H9 (cell line): ENCODE results near the gene YAP1. TPM values are rescaled to one million over a fixed set of nuclear protein-coding genes. Genes with fewer than 3 reads are reported as not detected.

Experiments used
- DNase-seq: peaks from one replicate; pipeline ENCODE4 v3.0.0-alpha.2; 2017
- H2AFZ ChIP-seq: one replicate; pipeline ENCODE4 v1.6.1; 2013; ENCODE audit warnings: mild to moderate bottlenecking, low read length, control low read depth, moderate library complexity
- H2AK5ac ChIP-seq: 2 replicates; pipeline ENCODE4 v1.6.1; 2013; ENCODE audit warnings: low read length, control low read depth, mixed read lengths; ENCODE audit not compliant: insufficient read length
- H2BK120ac ChIP-seq: one replicate; pipeline ENCODE4 v1.6.1; 2013; ENCODE audit warnings: low read depth, mild to moderate bottlenecking, low read length, control low read depth, inconsistent platforms; ENCODE audit not compliant: poor library complexity, severe bottlenecking
- H2BK12ac ChIP-seq: 2 replicates; pipeline ENCODE4 v1.6.1; 2013; ENCODE audit warnings: low read length, control low read depth, mixed read lengths, low read depth; ENCODE audit not compliant: insufficient read length
- H2BK15ac ChIP-seq: 2 replicates; pipeline ENCODE4 v1.6.1; 2013; ENCODE audit warnings: low read depth, low read length, control low read depth
- H2BK20ac ChIP-seq: one replicate; pipeline ENCODE4 v1.6.1; 2013; ENCODE audit warnings: low read depth, mild to moderate bottlenecking, low read length, control low read depth, inconsistent platforms; ENCODE audit not compliant: poor library complexity, severe bottlenecking
- H2BK5ac ChIP-seq: 2 replicates; pipeline ENCODE4 v1.6.1; 2013; ENCODE audit warnings: low read length, control low read depth, mixed read lengths; ENCODE audit not compliant: insufficient read length
- H3K14ac ChIP-seq: 2 replicates; pipeline ENCODE4 v1.6.1; 2013; ENCODE audit warnings: low read length, control low read depth; ENCODE audit not compliant: insufficient read depth
- H3K18ac ChIP-seq: 2 replicates; pipeline ENCODE4 v1.6.1; 2013; ENCODE audit warnings: low read depth, mild to moderate bottlenecking, mixed read lengths, low read length, control low read depth; ENCODE audit not compliant: insufficient read length
- H3K23ac ChIP-seq: 2 replicates; pipeline ENCODE4 v1.6.1; 2013; ENCODE audit warnings: low read length, control low read depth, mixed read lengths, low read depth; ENCODE audit not compliant: insufficient read length
- H3K23me2 ChIP-seq: 2 replicates; pipeline ENCODE4 v1.6.1; 2013; ENCODE audit warnings: low read depth, mild to moderate bottlenecking, mixed read lengths, low read length, control low read depth; ENCODE audit not compliant: insufficient read length, poor library complexity, severe bottlenecking
- H3K27ac ChIP-seq: 2 replicates; pipeline ENCODE4 v1.5.1; 2013; ENCODE audit warnings: low read length, control low read depth, mixed read lengths, low read depth; ENCODE audit not compliant: insufficient read length
- H3K27me3 ChIP-seq: 2 replicates; pipeline ENCODE4 v1.6.1; 2013; ENCODE audit warnings: low read length, control low read depth, inconsistent platforms; ENCODE audit not compliant: insufficient read depth
- H3K4ac ChIP-seq: 2 replicates; pipeline ENCODE4 v1.6.1; 2013; ENCODE audit warnings: low read depth, mild to moderate bottlenecking, control low read depth, inconsistent platforms, low read length, moderate library complexity
- H3K4me1 ChIP-seq: 2 replicates; pipeline ENCODE4 v1.6.1; 2013; ENCODE audit warnings: low read length, control low read depth, inconsistent platforms; ENCODE audit not compliant: insufficient read depth
- H3K4me2 ChIP-seq: 2 replicates; pipeline ENCODE4 v1.6.1; 2013; ENCODE audit warnings: low read length, control low read depth, mixed read lengths; ENCODE audit not compliant: insufficient read length, insufficient read depth
- H3K56ac ChIP-seq: 2 replicates; pipeline ENCODE4 v1.6.1; 2013; ENCODE audit warnings: low read depth, mild to moderate bottlenecking, mixed read lengths, low read length, control low read depth; ENCODE audit not compliant: insufficient read length
- H3K79me1 ChIP-seq: 2 replicates; pipeline ENCODE4 v1.6.1; 2013; ENCODE audit warnings: low read depth, mild to moderate bottlenecking, moderate library complexity, low read length, control low read depth, inconsistent platforms; ENCODE audit not compliant: insufficient read depth, poor library complexity, severe bottlenecking
- H3K79me2 ChIP-seq: 2 replicates; pipeline ENCODE4 v1.6.1; 2013; ENCODE audit warnings: low read length, control low read depth, inconsistent platforms; ENCODE audit not compliant: insufficient read depth
- H3K9ac ChIP-seq: 2 replicates; pipeline ENCODE4 v1.6.1; 2013; ENCODE audit warnings: low read length, control low read depth, mixed read lengths; ENCODE audit not compliant: insufficient read length; ENCODE audit errors: extremely low read depth
- H3K9me3 ChIP-seq: one replicate; pipeline ENCODE4 v1.6.1; 2013; ENCODE audit warnings: low read depth, low read length, inconsistent platforms; ENCODE audit not compliant: control insufficient read depth
- H3T11ph ChIP-seq: one replicate; pipeline ENCODE4 v1.6.1; 2013; ENCODE audit warnings: mild to moderate bottlenecking, low read length, control low read depth, inconsistent platforms
- H4K20me1 ChIP-seq: one replicate; pipeline ENCODE4 v1.6.1; 2013; ENCODE audit not compliant: control insufficient read depth, insufficient read length, insufficient read depth
- H4K5ac ChIP-seq: 2 replicates; pipeline ENCODE4 v1.6.1; 2013; ENCODE audit warnings: low read depth, mild to moderate bottlenecking, mixed read lengths, low read length, control low read depth; ENCODE audit not compliant: insufficient read length
- H4K8ac ChIP-seq: replicated peaks from 2 replicates; pipeline ENCODE4 v1.6.1; 2013; ENCODE audit warnings: low read length, control low read depth, mixed read lengths, low read depth; ENCODE audit not compliant: insufficient read length
- H4K91ac ChIP-seq: 2 replicates; pipeline ENCODE4 v1.6.1; 2013; ENCODE audit warnings: low read depth, mild to moderate bottlenecking, moderate library complexity, mixed read lengths, low read length, control low read depth; ENCODE audit not compliant: insufficient read length
- H3K27ac Mint-ChIP-seq, 3 experiments: 2 replicates in 2 of 3; 3 replicates in 1 of 3; pipeline ENCODE4 v1.8.0; 2020 to 2021; ENCODE audit warnings: mixed read lengths in 3 of 3, mild to moderate bottlenecking in 1 of 3, moderate library complexity in 1 of 3
- H3K27me3 Mint-ChIP-seq: 2 replicates; pipeline ENCODE4 v1.8.0; 2021; ENCODE audit warnings: low read depth, mild to moderate bottlenecking, moderate library complexity, mixed read lengths
- H3K36me3 Mint-ChIP-seq, 3 experiments: 2 replicates in 2 of 3; 3 replicates in 1 of 3; pipeline ENCODE4 v1.8.0; 2020 to 2021; ENCODE audit warnings: low read depth in 3 of 3, mixed read lengths in 3 of 3; ENCODE audit not compliant: insufficient read depth in 1 of 3
- H3K4me1 Mint-ChIP-seq, 2 experiments: 2 replicates each; pipeline ENCODE4 v1.8.0; 2020; ENCODE audit warnings: mixed read lengths in 2 of 2
- H3K4me3 Mint-ChIP-seq, 2 experiments: 2 replicates in 1 of 2; 3 replicates in 1 of 2; pipeline ENCODE4 v1.8.0; 2020 to 2021; ENCODE audit warnings: mild to moderate bottlenecking in 2 of 2, mixed read lengths in 2 of 2, moderate library complexity in 1 of 2
- H3K9me3 Mint-ChIP-seq, 2 experiments: 2 replicates in 1 of 2; 3 replicates in 1 of 2; pipeline ENCODE4 v1.8.0; 2020; ENCODE audit warnings: mild to moderate bottlenecking in 2 of 2, mixed read lengths in 2 of 2, moderate library complexity in 1 of 2
- WGBS: extraction: QIAGEN DNeasy Blood & Tissue Kit; methylation state at CpG from one replicate; pipeline ENCODE4 v1.1.7; 2013; ENCODE audit warnings: missing lambda C conversion rate, low lambda C conversion rate, mixed read lengths; ENCODE audit not compliant: insufficient read length; ENCODE audit errors: extremely low coverage; 5-methylcytosine and 5-hydroxymethylcytosine counted together
- total RNA-seq: library from RNA; stranded (reverse); gene quantifications from 2 replicates; pipeline ENCODE4 v1.2.1, GENCODE V29; 2021
- TF ChIP-seq, protein P1 (sequence below): fragments of 200-600 bp; sonication (generic); conservative IDR thresholded peaks from 3 replicates; pipeline ENCODE4 v1.8.0; 2021; ENCODE audit warnings: antibody characterized with exemption, mild to moderate bottlenecking

YAP1 gene
- total RNA-seq, 1 experiment from 2014 or later = 124 TPM

DNA sequence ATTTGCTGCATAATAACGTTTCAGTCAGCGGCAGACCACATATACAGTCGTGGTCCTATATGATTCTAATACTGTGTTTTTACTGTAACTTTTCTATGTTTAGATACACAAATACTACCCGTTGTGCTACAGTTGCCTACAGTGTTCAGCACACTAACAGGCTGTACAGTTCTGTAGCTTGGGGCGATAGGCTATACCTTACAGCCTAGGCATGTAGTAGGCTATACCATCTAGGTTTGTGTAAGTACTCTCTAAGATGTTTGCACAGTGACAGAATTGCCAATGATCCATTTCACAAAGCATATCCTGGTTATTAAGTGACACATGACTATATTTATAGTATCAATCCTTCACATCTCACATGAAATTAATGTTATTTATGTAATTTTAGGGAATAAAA, 78.2 kb downstream of the YAP1 start:
- H3K23me2 ChIP-seq = no peaks in the 10 kb centered on the region
- WGBS = no CpG with 5 or more reads among the region's 5 CpGs

More for the DNA sequence above, 78.2 kb downstream of the YAP1 start:
- no peak overlapping the region for H3K23ac ChIP-seq
- H3K9me3 Mint-ChIP-seq = no peaks in the 10 kb centered on the region
- H3K56ac ChIP-seq = no peak overlapping the region
- no peak overlapping the region for H2BK5ac ChIP-seq
- H4K8ac ChIP-seq = no peak overlapping the region
- H2BK15ac ChIP-seq = no peak overlapping the region
- no peak overlapping the region for H3K9ac ChIP-seq
- TF ChIP-seq, protein P1, sequence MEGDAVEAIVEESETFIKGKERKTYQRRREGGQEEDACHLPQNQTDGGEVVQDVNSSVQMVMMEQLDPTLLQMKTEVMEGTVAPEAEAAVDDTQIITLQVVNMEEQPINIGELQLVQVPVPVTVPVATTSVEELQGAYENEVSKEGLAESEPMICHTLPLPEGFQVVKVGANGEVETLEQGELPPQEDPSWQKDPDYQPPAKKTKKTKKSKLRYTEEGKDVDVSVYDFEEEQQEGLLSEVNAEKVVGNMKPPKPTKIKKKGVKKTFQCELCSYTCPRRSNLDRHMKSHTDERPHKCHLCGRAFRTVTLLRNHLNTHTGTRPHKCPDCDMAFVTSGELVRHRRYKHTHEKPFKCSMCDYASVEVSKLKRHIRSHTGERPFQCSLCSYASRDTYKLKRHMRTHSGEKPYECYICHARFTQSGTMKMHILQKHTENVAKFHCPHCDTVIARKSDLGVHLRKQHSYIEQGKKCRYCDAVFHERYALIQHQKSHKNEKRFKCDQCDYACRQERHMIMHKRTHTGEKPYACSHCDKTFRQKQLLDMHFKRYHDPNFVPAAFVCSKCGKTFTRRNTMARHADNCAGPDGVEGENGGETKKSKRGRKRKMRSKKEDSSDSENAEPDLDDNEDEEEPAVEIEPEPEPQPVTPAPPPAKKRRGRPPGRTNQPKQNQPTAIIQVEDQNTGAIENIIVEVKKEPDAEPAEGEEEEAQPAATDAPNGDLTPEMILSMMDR = no peak
- no peak overlapping the region for H2BK12ac ChIP-seq
- no peak overlapping the region for H3K18ac ChIP-seq
- H4K91ac ChIP-seq = no peak overlapping the region
- H3K4me1 ChIP-seq = peaks cover 2% of the 10 kb centered on the region
- no peaks in the 10 kb centered on the region for H3K9me3 ChIP-seq
- no peak for DNase-seq
- H2AFZ ChIP-seq = no peak overlapping the region
- peaks cover 0 to 4% (median under 1%) of the 10 kb centered on the region in 3 experiments; a peak in 4 of 7 replicates for H3K36me3 Mint-ChIP-seq
- H3K4ac ChIP-seq = no peak overlapping the region
- peaks cover 23 to 31% of the 10 kb centered on the region in 2 experiments for H3K4me1 Mint-ChIP-seq
- no peak overlapping the region for H3K14ac ChIP-seq
- no peak overlapping the region for H3K27ac ChIP-seq
- H3K79me2 ChIP-seq = 0 out of 2 replicates have a peak, but pooled peaks cover 2% of the 10 kb centered on the region
- no peaks in the 10 kb centered on the region for H4K20me1 ChIP-seq
- no peak overlapping the region for H2AK5ac ChIP-seq
- no peak overlapping the region for H3K4me2 ChIP-seq
- no peak overlapping the region for H3T11ph ChIP-seq
- H2BK20ac ChIP-seq = no peak overlapping the region
- H2BK120ac ChIP-seq = no peak overlapping the region
- no peaks in the 10 kb centered on the region for H3K27me3 Mint-ChIP-seq
- H3K27me3 ChIP-seq = no peaks in the 10 kb centered on the region
- no peak overlapping the region for H3K4me3 Mint-ChIP-seq
- H3K27ac Mint-ChIP-seq = no peak overlapping the region
- peaks cover 6% of the 10 kb centered on the region for H3K79me1 ChIP-seq
- no peak overlapping the region for H4K5ac ChIP-seq
